SHP77 (cell line): Measurements from ENCODE around the gene WDR35.
"Not testable (repeated sequence)": the region's sequence is repeated elsewhere in the genome, so short reads cannot be mapped to it uniquely, and the experiment has no call there.

ENCODE experiments used
- DNase-seq, 2 experiments: peaks; one replicate each; lab custom pipeline; 2025; lab: John Stamatoyannopoulos, UW

The WDR35 gene

DNA sequence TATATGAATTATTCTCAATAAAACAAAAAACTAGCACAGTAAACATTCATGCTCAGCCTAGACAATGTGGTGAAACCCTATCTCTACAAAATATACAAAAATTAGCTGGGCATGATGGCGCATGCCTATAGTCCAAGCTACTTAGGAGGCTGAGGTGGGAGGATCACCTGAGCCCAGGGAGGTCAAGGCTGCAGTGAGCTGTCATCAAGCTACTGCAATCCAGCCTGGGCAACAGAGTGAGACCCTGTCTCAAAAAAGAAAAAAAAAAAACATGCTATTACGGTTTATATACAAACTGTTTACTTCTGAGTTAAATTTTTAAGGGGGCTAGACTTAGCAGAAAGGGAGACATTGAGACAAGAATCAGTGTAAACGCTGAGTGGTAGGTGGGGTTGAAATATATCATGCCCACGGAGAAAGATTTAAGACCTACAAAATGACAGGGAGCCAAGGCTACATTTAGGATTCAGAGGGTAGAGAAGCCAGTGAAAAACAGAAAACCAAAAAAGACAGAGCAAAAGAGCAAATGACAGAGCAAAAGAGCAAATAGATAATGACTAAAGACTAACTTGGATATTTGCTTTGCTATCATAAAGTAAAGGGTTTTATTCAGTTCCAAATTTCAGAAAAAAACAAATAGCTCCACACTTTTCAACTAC lies 95.6 kb downstream of the WDR35 start:
- DNase-seq, result no peak

GRCh38 chr2:19893520-19894133 lies 96.3 kb downstream of the WDR35 start:
- DNase-seq, result no peak

GRCh38 chr2:19891971-19892370 lies 97.9 kb downstream of the WDR35 start:
- DNase-seq, result not testable (repeated sequence)

DNA sequence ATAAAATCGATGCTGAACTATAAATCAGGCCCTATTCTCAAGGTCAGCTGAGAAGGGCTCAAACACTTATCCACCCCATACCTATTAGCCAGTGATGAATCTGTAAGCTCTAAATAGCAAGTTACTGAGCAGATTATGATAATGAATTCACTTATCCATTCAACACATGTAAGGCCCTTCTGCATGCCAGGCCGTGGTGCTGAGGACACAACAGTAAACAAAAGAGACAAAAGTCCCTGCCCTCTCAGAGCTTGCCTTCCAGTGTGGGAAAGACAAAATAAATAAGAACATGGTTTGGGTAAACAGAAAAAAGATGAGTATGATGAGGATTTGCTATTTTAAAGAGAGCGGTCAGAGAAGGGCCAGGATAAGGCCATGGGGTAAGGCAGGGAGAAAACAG lies 99.8 kb downstream of the WDR35 start:
- DNase-seq, result no peak

GRCh38 chr2:19888831-19889230 lies 101.1 kb downstream of the WDR35 start:
- DNase-seq, result no peak

DNA sequence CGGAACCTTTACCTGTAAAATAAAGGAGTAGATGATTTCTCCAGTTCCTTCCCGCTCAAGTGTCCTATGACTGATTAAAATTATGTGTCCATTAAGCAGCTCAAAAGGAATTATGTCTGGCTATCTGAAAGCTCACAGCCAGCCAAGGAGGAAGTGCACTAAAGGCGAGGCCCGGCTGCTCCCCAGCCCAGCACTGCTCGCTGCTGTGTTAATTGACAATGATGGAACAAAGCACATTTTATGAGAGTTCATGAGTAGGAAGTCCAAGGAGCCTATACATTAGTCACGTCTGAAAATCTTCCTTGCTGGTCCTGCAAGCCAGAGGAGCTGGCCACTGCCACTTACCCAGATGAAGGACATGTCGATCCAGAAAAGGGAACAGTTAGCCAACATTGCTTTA lies 102.4 kb downstream of the WDR35 start:
- no peak for DNase-seq

DNA sequence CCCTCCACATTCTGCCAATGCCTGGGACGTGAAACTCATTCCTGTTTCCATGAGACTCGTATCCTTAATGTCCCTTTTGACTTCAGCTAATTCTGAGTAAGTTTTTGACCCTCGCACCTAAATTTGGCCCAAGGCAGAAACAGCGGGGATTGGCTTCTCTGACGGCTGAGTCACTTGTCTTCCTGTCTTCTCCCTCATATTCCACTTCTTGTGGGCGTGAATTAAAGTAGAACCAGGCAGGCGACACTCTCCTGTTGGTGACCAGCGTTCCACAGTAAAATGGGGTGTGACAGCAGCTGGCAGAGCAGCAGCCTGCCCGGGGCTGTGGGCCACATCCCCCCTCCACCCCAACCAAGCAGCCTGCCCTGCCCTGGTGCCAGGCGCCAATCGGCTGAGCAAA lies 103.6 kb downstream of the WDR35 start:
- DNase-seq, result no peak

DNA sequence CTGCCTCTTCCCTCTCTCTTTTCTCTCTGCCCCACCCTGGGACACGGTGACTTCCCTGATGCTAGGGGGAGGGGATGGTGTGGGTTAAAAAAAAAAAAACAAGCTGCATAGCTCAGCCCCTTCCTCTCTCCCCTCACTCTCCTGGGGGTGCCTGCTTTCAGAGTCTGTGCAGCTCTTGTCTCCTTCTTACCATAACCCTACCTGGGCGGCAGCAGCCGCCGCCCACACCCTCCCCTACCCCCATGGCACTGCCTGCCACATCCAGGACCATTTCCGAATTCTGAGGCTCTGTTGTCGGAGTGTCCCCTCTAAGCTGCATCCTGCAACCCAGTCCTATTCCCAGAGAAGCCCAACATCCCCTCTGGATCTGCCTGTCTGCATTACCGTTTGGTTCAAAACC lies 104.1 kb downstream of the WDR35 start:
- DNase-seq, result no peak

GRCh38 chr2:19883971-19884720 lies 105.8 kb downstream of the WDR35 start:
- DNase-seq, result no peak

DNA sequence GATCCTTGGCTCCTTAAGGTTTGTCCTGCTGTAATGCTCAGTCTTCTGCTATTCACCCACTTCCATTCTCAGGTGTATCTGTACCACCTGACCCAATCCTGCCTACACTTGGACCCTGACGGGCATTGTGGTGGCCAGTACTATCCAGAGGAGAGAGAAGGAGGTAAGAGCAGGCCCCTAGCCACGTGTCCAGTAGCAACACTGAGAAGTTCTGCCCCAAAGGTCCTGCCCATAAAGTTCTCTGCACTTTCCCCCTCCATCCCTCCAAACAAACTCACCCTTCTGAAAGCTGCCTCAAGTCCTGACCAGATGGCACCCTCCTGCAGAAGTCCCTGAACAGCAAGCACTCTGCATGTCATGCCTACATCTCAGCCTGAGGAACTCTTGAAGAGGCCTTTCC lies 106.4 kb downstream of the WDR35 start:
- no peak for DNase-seq

- no peak for DNase-seq
Measured at GRCh38 chr2:19882286-19882685, 107.6 kb downstream of the WDR35 start.

- DNase-seq, result no peak
Measured at GRCh38 chr2:19881908-19882265, 108.0 kb downstream of the WDR35 start.

DNA sequence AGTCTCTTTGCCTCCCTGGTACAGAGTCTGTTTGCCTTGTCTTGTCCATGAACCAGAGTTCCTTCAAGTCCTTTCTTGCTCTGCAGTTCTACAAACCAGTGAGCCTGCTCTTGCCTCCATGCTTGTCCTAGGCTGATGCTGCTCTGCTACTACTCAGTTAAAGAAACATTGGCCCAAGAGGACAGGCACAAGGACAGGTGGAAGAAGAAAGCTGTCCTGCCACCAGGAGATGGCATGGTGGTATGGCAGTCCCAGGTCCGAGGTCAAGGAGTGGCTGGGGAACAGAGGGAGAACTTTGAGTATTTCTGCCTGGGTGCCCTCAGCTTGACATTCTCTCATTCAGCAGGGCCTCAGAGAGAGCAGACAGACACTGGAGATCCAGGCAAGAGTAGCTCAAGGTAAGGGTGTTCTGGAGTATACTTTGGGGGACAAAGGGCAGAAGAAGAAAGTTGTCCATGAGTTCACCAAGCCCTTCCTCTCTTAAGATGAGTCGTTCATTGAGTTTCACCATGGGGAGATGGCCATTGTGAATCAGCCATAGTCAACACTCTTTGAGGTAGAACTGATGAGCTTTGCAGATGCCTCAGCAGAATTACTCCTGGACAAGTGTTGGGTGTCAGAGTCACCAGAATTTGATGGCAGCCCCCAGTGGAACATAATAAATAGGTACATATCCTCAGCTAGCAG lies 108.5 kb downstream of the WDR35 start:
- no peak for DNase-seq

DNA sequence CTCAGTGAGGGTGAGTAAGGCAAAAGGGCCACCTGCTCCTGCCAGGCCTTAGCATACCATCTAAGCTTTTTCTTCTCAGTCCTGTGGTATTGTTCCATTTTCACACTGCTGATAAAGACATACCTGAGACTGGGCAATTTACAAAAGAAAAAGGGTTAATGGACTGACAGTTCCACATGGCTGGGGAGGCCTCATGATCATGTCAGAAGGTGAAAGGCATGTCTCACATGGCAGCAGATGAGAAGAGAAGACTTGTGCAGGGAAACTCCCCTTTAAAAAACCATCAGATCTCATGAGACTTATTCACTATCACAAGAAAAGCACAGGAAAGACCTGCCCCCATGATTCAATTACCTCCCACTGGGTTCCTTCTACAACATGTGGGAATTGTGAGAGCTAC lies 109.7 kb downstream of the WDR35 start:
- not testable (repeated sequence) for DNase-seq

DNA sequence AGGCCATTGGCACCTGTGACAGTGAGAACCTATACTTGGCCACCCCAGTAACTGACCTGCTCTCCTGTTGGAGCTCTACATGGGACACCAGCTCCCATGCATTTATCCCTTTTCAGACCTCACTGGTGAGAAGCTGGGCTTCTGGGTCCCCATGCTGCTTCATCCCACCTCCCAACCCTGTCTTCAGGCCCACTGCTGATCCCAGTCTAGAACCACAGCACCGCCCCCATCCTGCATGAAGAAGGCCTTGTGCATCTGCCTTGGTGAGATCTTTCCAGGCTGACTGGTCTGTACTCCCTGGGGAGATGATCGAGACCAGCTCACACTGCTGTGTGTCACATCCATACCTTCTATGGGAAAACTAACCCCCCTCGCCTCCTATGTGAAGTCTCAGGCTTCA lies 110.8 kb downstream of the WDR35 start:
- no peak for DNase-seq

DNA sequence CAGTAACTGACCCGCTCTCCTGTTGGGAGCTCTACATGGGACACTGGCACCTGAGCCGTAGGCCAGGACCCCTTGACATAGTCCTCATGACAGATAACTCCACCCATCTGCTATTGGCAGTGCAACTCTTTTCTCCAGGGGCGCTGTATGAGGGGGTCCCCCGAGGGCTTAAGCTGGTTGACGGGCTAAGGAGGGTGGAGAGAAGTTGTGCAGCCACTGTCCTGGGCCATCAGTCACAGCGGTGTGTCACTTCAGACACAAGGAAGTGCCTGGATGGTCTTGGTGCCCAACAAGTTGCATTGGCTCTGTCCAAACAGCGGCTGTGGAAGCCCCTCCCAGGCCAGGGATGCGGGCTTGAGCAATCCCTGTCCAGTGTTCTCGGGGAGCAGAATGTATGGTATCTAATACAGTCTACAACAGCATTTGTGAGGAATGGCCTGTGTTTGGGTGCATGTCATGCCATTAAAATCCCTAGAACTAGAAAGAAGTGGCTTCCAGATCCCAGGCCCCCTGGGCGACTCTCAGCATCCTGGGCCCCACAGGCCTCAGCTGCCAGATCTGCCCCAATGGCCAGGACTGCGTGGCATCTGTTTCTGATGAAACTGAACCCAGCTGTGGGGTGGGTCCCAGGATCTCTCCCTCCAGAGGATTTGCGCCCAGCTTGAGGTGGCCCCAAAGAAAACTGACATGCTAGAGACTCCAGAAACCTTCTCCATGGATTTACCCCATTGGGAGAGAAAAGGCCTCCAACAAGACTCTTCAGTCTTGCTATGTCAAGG lies 111.4 kb downstream of the WDR35 start:
- no peak for DNase-seq

GRCh38 chr2:19876751-19877150 lies 113.2 kb downstream of the WDR35 start:
- no peak for DNase-seq

GRCh38 chr2:19875280-19875679 lies 114.6 kb downstream of the WDR35 start:
- DNase-seq, result no peak

DNA sequence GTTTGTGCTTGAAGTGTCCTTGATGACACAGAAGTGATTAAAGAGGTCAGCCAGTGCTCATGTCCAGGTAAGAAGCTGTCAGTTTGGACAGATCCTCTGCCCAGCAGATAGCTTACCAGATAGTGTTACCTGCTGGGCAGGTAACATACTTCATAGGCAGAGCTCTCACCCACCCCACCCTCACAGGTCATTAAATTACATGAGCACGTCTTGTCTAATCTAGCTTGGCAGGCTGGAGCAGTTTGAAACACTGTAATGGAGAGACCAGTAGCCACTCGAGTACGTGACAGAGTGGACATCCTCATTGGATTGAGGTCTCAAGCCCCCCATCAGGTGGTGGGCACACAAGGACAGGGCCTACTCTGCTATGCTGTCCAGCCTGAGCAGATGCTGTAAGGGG lies 115.2 kb downstream of the WDR35 start:
- DNase-seq, result no peak

DNA sequence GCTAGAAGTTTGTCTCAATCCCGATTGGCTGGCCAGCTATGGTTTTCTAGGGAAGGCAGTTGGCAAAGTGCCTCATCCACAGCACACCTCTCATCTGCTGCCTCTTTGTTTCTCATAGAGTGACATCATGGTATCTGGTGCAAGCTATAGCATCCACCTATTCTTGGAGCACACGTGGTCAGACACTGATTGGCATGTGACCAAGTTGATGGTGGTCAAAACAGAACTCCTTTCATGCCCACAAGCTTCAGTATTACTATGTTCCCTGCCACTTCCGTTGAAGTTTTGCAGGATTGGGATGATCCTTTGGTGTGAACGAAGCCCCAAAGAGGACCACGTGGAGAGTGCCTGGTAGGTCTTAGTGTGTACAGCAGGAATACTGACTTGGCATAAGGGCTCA lies 116.9 kb downstream of the WDR35 start:
- no peak for DNase-seq

- no peak for DNase-seq
Measured at GRCh38 chr2:19872302-19872701, 117.6 kb downstream of the WDR35 start.

- DNase-seq, result no peak
Measured at GRCh38 chr2:19871836-19872235, 118.1 kb downstream of the WDR35 start.
